HG03558 (cell line): ENCODE data around the gene TM9SF1.
"Not testable (repeated sequence)": the region's sequence is repeated elsewhere in the genome, so short reads cannot be mapped to it uniquely, and the experiment has no call there.

Source experiments
- ATAC-seq: cut with Tn5 transposase; IDR thresholded peaks from one replicate; pipeline ENCODE4 v1.9.1; 2021; ENCODE audit warnings: moderate number of reproducible peaks; ENCODE audit not compliant: unreplicated experiment; ENCODE audit errors: extremely low read depth

Gene TM9SF1

GRCh38 chr14:24226473-24226872, 31.2 kb upstream of the TM9SF1 start:
- ATAC-seq = no peak

- ATAC-seq = no peak
Measured at GRCh38 chr14:24224618-24225071, 29.4 kb upstream of the TM9SF1 start.

GRCh38 chr14:24222987-24223386, 27.7 kb upstream of the TM9SF1 start:
- not testable (repeated sequence) for ATAC-seq

GRCh38 chr14:24219521-24219920, 24.3 kb upstream of the TM9SF1 start:
- ATAC-seq = no peak

GRCh38 chr14:24219080-24219479, 23.8 kb upstream of the TM9SF1 start:
- ATAC-seq = no peak

- ATAC-seq = not testable (repeated sequence)
Measured at GRCh38 chr14:24216876-24217275, 21.6 kb upstream of the TM9SF1 start.

GRCh38 chr14:24216345-24216699, 21.1 kb upstream of the TM9SF1 start:
- ATAC-seq = no peak

GRCh38 chr14:24215495-24216344, 20.5 kb upstream of the TM9SF1 start, which contains the start of gene MDP1:
MDP1 (minus strand) TSS chr14:24216066; CDS start chr14:24215955, 111 bp downstream.
- ATAC-seq = peak; percentile 44

- no peak for ATAC-seq
Measured at GRCh38 chr14:24213866-24214662, 18.8 kb upstream of the TM9SF1 start.

- ATAC-seq = peak; percentile 46
Measured at GRCh38 chr14:24212924-24213865, 18.0 kb upstream of the TM9SF1 start, which contains the start of gene CHMP4A. CHMP4A (minus strand) TSS chr14:24213488; CDS start chr14:24213439, 49 bp downstream.

GRCh38 chr14:24211311-24211710, 16.1 kb upstream of the TM9SF1 start:
- no peak for ATAC-seq

- ATAC-seq = no peak
Measured at GRCh38 chr14:24207625-24208024, 12.4 kb upstream of the TM9SF1 start.

- ATAC-seq = no peak
Measured at GRCh38 chr14:24207104-24207551, 11.9 kb upstream of the TM9SF1 start.

- ATAC-seq = no peak
Measured at GRCh38 chr14:24206260-24207103, 11.2 kb upstream of the TM9SF1 start.

- ATAC-seq = no peak
Measured at GRCh38 chr14:24204163-24205146, 9.2 kb upstream of the TM9SF1 start.

GRCh38 chr14:24203249-24203886, 8.1 kb upstream of the TM9SF1 start:
- not testable (repeated sequence) for ATAC-seq

GRCh38 chr14:24202538-24202937, 7.3 kb upstream of the TM9SF1 start:
- not testable (repeated sequence) for ATAC-seq
